GM12878 (cell line): ENCODE measurements around the gene TTL. TPM values are rescaled to one million over a fixed set of nuclear protein-coding genes. Genes with fewer than 3 reads are reported as not detected.

Source experiments
- ATAC-seq: fragments of 200-7000 bp; cut with Tn5 transposase; 3 replicates; pipeline ENCODE4 v1.9.1; 2020; ENCODE audit warnings: mild to moderate bottlenecking, moderate library complexity
- BruUV-seq: library from RNA; stranded (reverse); fragments of 400-500 nt; replicated peaks from 2 replicates; lab custom pipeline; 2021; lab: Mats Ljungman, UMichigan
- CTCF ChIA-PET: fragments of 300-600 bp; sonication (Branson Sonifier 250); formaldehyde crosslinking; extraction: SDS; loops from one replicate; lab custom pipeline; 2021; ENCODE audit warnings: inconsistent platforms; lab: Yijun Ruan, JAX
- POLR2A ChIA-PET: fragments of 350-600 bp; formaldehyde crosslinking; extraction: SDS; loops from one replicate; lab custom pipeline; 2021; ENCODE audit warnings: inconsistent platforms; lab: Charles Lee
- RAD21 ChIA-PET: fragments of 300-600 bp; sonication (Branson Sonifier 250); formaldehyde crosslinking; loops from one replicate; lab custom pipeline; 2023; ENCODE audit warnings: antibody characterized with exemption; ENCODE audit not compliant: unreplicated experiment; lab: Charles Lee
- SMC1A ChIA-PET: fragments of 300-600 bp; sonication (Branson Sonifier 250); formaldehyde crosslinking; loops from one replicate; lab custom pipeline; 2023; ENCODE audit not compliant: unreplicated experiment, uncharacterized antibody; lab: Charles Lee
- DNase-seq: peaks from one replicate; pipeline ENCODE4 v3.0.0-alpha.2; 2011; ENCODE audit warnings: low read depth, low spot score
- FAIRE-seq: peaks from 3 replicates; lab custom pipeline; 2011; peaks lifted over from hg19 to GRCh38; lab: Jason Lieb, UNC
- H2AFZ ChIP-seq: 2 replicates; pipeline ENCODE4 v1.6.0; 2011; ENCODE audit warnings: low read depth, low read length, control low read depth; ENCODE audit not compliant: control insufficient read depth
- H3K27ac ChIP-seq: 2 replicates; pipeline ENCODE4 v1.5.1; 2011; ENCODE audit warnings: control low read depth; ENCODE audit not compliant: control insufficient read depth, insufficient read depth
- H3K27me3 ChIP-seq, 2 experiments: replicated peaks in 1 of 2; 2 replicates each; pipeline versions ENCODE4 v1.6.0 to v1.6.1; 2011; ENCODE audit warnings: low read length in 1 of 2; ENCODE audit not compliant: control insufficient read depth in 2 of 2, insufficient read depth in 2 of 2
- H3K36me3 ChIP-seq, 2 experiments: 2 replicates each; pipeline ENCODE4 v1.5.1; 2011; ENCODE audit warnings: low read length in 1 of 2; ENCODE audit not compliant: control insufficient read depth in 2 of 2, insufficient read depth in 2 of 2
- H3K4me1 ChIP-seq: 2 replicates; pipeline ENCODE4 v1.6.1; 2011; ENCODE audit warnings: mild to moderate bottlenecking, low read length, moderate library complexity, mixed read lengths; ENCODE audit not compliant: control insufficient read depth, insufficient read depth
- H3K4me2 ChIP-seq: 2 replicates; pipeline ENCODE4 v1.6.0; 2011; ENCODE audit warnings: control low read depth; ENCODE audit not compliant: control insufficient read depth, insufficient read depth
- H3K4me3 ChIP-seq: fragments of 200-600 bp; sonication (generic); 2 replicates; pipeline ENCODE4 v1.5.1; 2016
- H3K79me2 ChIP-seq: 2 replicates; pipeline ENCODE4 v1.6.0; 2011; ENCODE audit warnings: low read length; ENCODE audit not compliant: control insufficient read depth, insufficient read depth
- H3K9ac ChIP-seq: 2 replicates; pipeline ENCODE4 v1.8.0; 2011; ENCODE audit warnings: low read length, control low read depth, mixed read lengths; ENCODE audit not compliant: control insufficient read depth, insufficient read depth
- H3K9me3 ChIP-seq: replicated peaks from 3 replicates; pipeline ENCODE4 v1.5.1; 2011; ENCODE audit warnings: mild to moderate bottlenecking, low read length; ENCODE audit not compliant: control insufficient read depth, insufficient read depth
- H4K20me1 ChIP-seq: 2 replicates; pipeline ENCODE4 v1.6.0; 2011; ENCODE audit not compliant: control insufficient read depth, insufficient read depth
- ASH2L ChIP-seq: fragments of 300-600, 200-600 bp; sonication (generic); IDR thresholded peaks from 2 replicates; pipeline ENCODE4 v1.6.1; 2017; ENCODE audit warnings: low read depth, mild to moderate bottlenecking, borderline replicate concordance
- CBX5 ChIP-seq: sonication (generic); IDR thresholded peaks from 2 replicates; pipeline ENCODE4 v1.6.1; 2016; ENCODE audit warnings: low read depth, moderate library complexity, mild to moderate bottlenecking, inconsistent platforms
- IRF4 ChIP-seq: IDR thresholded peaks from 2 replicates; pipeline ENCODE4 v1.6.1; 2011; ENCODE audit warnings: low read depth, low read length
- SIX5 ChIP-seq: IDR thresholded peaks from 2 replicates; pipeline ENCODE4 v1.6.1; 2011; ENCODE audit warnings: mild to moderate bottlenecking, low read depth, low read length, moderate library complexity; ENCODE audit not compliant: severe bottlenecking
- SMAD1 ChIP-seq: fragments of 450-650 bp; IDR thresholded peaks from 2 replicates; pipeline ENCODE4 v1.6.1; 2018; ENCODE audit warnings: mild to moderate bottlenecking, low read depth; ENCODE audit not compliant: partially characterized antibody
- TAF1 ChIP-seq: IDR thresholded peaks from 2 replicates; pipeline ENCODE4 v1.6.1; 2011; ENCODE audit warnings: mild to moderate bottlenecking, low read depth, low read length, borderline replicate concordance
- ZBTB4 ChIP-seq: fragments of 450-650 bp; formaldehyde crosslinking; IDR thresholded peaks from 2 replicates; pipeline ENCODE4 v1.4.0; 2022; ENCODE audit warnings: mild to moderate bottlenecking, moderate library complexity
- ZNF384 ChIP-seq: IDR thresholded peaks from 2 replicates; pipeline ENCODE4 v1.6.1; 2012; ENCODE audit warnings: low read depth, mild to moderate bottlenecking, low read length, improper control_type of control experiment, borderline replicate concordance
- WGBS: methylation state at CpG from one replicate; pipeline ENCODE4 v1.1.6; 2016; ENCODE audit warnings: low lambda C conversion rate; ENCODE audit not compliant: insufficient replicate concordance, insufficient coverage; ENCODE audit errors: missing lambda C conversion rate; 5-methylcytosine and 5-hydroxymethylcytosine counted together
- in situ Hi-C: fragments of 300-500 bp; cut with MboI; formaldehyde crosslinking; loops from 9 replicates; pipeline ENCODE4 v1.14.3; 2018; ENCODE audit warnings: mixed read lengths
- intact Hi-C: fragments of 100-400 bp; cut with micrococcal nuclease; formaldehyde crosslinking; loops from one replicate; pipeline ENCODE4 v1.14.2; 2022; ENCODE audit not compliant: unreplicated experiment
- polyA plus RNA-seq, 11 experiments: library from polyadenylated mRNA; depleted of rRNA in 4 of 11; unstranded in 6 of 11; stranded (reverse) in 5 of 11; fragments of >200 nt; fragmentation: Nextera tagmentation in 4 of 11; fragmentation: Illumina TruSeq in 1 of 11; extraction: Ambion mirVana in 4 of 11; extraction: Trizol in 1 of 11; gene quantifications; 1 replicate in 1 of 11; 2 replicates in 10 of 11; pipeline versions ENCODE4 v1.2.1 to v1.2.3, GENCODE V29; 2011 to 2016; ENCODE audit warnings: inconsistent platforms in 2 of 11, missing spikeins in 2 of 11, low read depth in 1 of 11
- total RNA-seq, 4 experiments: library from RNA; depleted of rRNA in 3 of 4; stranded (reverse); fragments of >200 nt in 3 of 4; fragmentation: Illumina TruSeq in 1 of 4; extraction: Trizol in 1 of 4; gene quantifications; 2 replicates each; pipeline versions ENCODE4 v1.2.1 to v1.2.3, GENCODE V29; 2013 to 2021
- TF ChIP-seq, protein P1 (sequence below): fragments of 450-650 bp; IDR thresholded peaks from 2 replicates; pipeline ENCODE4 v1.6.1; 2016; ENCODE audit warnings: mild to moderate bottlenecking, moderate library complexity, borderline replicate concordance
- TF ChIP-seq, protein P2 (sequence below): fragments of 150-350 bp; IDR thresholded peaks from 2 replicates; pipeline ENCODE4 v1.6.1; 2016; ENCODE audit warnings: low read depth, low read length

The TTL gene
- total and polyA plus RNA-seq, 10 of the 15 experiments (the other 5 are each of a cell fraction or from before 2014, with no cell fraction given) = 3.9 to 27.1 (median 16.1) TPM

DNA sequence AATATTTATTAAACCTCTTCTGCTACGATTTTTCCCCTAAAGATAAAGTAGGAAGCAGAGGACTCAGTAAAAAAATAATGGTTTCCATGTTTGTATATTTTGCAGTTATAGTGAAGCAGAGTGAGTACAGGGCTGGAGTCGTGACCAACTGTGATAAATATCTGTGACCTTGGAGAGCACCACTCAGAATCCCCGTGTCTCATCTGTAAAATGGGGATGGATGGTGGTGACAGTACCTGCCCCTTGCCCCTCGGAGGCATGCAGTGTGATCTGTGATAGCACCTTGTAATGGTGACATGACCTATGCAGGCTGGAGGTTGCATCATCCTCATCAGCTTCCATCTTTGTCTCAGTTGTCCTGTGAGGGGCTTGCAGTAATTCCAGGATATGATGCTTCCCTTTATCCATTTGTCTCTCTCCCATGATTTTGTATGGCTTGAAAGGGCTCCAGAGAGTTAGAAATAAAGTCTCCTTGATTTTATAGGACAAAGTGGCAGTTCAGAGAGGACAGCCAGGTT, 5.5 kb downstream of the TTL start (continued):
- no peak for TF ChIP-seq SMAD1
- TF ChIP-seq, protein P1, sequence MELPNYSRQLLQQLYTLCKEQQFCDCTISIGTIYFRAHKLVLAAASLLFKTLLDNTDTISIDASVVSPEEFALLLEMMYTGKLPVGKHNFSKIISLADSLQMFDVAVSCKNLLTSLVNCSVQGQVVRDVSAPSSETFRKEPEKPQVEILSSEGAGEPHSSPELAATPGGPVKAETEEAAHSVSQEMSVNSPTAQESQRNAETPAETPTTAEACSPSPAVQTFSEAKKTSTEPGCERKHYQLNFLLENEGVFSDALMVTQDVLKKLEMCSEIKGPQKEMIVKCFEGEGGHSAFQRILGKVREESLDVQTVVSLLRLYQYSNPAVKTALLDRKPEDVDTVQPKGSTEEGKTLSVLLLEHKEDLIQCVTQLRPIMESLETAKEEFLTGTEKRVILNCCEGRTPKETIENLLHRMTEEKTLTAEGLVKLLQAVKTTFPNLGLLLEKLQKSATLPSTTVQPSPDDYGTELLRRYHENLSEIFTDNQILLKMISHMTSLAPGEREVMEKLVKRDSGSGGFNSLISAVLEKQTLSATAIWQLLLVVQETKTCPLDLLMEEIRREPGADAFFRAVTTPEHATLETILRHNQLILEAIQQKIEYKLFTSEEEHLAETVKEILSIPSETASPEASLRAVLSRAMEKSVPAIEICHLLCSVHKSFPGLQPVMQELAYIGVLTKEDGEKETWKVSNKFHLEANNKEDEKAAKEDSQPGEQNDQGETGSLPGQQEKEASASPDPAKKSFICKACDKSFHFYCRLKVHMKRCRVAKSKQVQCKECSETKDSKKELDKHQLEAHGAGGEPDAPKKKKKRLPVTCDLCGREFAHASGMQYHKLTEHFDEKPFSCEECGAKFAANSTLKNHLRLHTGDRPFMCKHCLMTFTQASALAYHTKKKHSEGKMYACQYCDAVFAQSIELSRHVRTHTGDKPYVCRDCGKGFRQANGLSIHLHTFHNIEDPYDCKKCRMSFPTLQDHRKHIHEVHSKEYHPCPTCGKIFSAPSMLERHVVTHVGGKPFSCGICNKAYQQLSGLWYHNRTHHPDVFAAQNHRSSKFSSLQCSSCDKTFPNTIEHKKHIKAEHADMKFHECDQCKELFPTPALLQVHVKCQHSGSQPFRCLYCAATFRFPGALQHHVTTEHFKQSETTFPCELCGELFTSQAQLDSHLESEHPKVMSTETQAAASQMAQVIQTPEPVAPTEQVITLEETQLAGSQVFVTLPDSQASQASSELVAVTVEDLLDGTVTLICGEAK = no peak
- TF ChIP-seq TAF1 = no peak

- in situ Hi-C loops (no loop called here), intact Hi-C loops (no loop called here)
- Histone ChIP-seq H3K4me3 (no peak overlapping the region), H2AFZ (no peak overlapping the region), H3K4me2 (no peak overlapping the region), H3K27ac (no peak overlapping the region), H3K9ac (no peak overlapping the region), H3K79me2 (peaks cover 6% of the 10 kb centered on the region), H4K20me1 (no peaks in the 10 kb centered on the region), H3K9me3 (no peaks in the 10 kb centered on the region), H3K36me3 (peaks cover 0 to 2% of the 10 kb centered on the region in 2 experiments; a peak in 2 of 4 replicates), H3K27me3 (no peaks in the 10 kb centered on the region), H3K4me1 (peaks cover 6% of the 10 kb centered on the region)
- no peak for DNase-seq
- POLR2A ChIA-PET = no interaction called here
- CTCF ChIA-PET = interaction anchor here (1.8 kb wide), 1 partner anchor 8 kb away, joined by 11 read pairs; no protein-coding TSS in a partner anchor
- 86% methylated on average over 6 of the region's 6 CpGs for WGBS
- SMC1A ChIA-PET = no interaction called here
- no TSS peak for BruUV-seq
- ATAC-seq = no peak
- RAD21 ChIA-PET = interaction anchor here (1.3 kb wide), 1 partner anchor 433 kb away, joined by 3 read pairs; no protein-coding TSS in a partner anchor
- no peak for FAIRE-seq
- TF ChIP-seq SIX5 (no peak), IRF4 (no peak), ZBTB4 (no peak), ASH2L (no peak), ZNF384 (no peak), CBX5 (no peak)
- TF ChIP-seq, protein P2, sequence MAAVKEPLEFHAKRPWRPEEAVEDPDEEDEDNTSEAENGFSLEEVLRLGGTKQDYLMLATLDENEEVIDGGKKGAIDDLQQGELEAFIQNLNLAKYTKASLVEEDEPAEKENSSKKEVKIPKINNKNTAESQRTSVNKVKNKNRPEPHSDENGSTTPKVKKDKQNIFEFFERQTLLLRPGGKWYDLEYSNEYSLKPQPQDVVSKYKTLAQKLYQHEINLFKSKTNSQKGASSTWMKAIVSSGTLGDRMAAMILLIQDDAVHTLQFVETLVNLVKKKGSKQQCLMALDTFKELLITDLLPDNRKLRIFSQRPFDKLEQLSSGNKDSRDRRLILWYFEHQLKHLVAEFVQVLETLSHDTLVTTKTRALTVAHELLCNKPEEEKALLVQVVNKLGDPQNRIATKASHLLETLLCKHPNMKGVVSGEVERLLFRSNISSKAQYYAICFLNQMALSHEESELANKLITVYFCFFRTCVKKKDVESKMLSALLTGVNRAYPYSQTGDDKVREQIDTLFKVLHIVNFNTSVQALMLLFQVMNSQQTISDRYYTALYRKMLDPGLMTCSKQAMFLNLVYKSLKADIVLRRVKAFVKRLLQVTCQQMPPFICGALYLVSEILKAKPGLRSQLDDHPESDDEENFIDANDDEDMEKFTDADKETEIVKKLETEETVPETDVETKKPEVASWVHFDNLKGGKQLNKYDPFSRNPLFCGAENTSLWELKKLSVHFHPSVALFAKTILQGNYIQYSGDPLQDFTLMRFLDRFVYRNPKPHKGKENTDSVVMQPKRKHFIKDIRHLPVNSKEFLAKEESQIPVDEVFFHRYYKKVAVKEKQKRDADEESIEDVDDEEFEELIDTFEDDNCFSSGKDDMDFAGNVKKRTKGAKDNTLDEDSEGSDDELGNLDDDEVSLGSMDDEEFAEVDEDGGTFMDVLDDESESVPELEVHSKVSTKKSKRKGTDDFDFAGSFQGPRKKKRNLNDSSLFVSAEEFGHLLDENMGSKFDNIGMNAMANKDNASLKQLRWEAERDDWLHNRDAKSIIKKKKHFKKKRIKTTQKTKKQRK = no peak
Observed at GRCh38 chr2:112488201-112488600, 6.2 kb downstream of the TTL start.
